ENCODE results near the gene DOCK2. TPM values are rescaled to one million over a fixed set of nuclear protein-coding genes. Genes with fewer than 3 reads are reported as not detected.

The DOCK2 gene
- total RNA-seq, 1 experiment from 2014 or later, result 1.4 TPM

DNA sequence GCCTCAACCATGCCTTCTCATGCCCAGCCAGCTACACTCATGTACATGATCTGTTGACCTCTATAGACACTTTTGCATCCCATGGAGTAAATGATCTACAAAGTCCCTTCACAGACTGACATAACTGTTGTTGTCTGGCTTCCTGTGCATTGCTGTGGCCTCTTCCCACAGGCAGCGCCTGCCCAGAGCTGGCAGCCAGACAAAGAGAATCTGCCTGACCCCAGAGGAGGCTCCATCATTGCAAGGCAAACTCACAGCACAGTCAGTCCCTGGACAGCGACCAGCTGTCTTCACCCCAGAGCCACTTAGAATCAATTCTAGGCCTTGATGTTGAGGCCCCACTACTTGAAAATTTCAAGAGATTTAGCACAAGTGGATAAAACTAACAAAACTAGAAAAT is 277.7 kb downstream of the DOCK2 start:
- Histone ChIP-seq H3K9me3 (ENCODE audit: control insufficient read depth, insufficient read depth, low read depth, low read length) (no peaks in the 10 kb centered on the region), H3K27ac (ENCODE audit: low read length) (no peak overlapping the region), H3K27me3 (ENCODE audit: control insufficient read depth, insufficient read depth, low read length) (no peaks in the 10 kb centered on the region), H3K36me3 (ENCODE audit: control insufficient read depth, insufficient read depth, low read length) (no peaks in the 10 kb centered on the region), H3K4me3 (ENCODE audit: low read depth in 2 of 2, low read length in 2 of 2) (no peak overlapping the region), H3K4me1 (ENCODE audit: control insufficient read depth, insufficient read depth, low read length) (no peaks in the 10 kb centered on the region)
- TF ChIP-seq POLR2AphosphoS5 (IDR thresholded peaks at IDR 0.05; ENCODE audit: low read depth, low read length) (no peak), SIN3A (IDR thresholded peaks at IDR 0.05; ENCODE audit: borderline replicate concordance, insufficient read depth, low read depth, low read length) (no peak), TCF7L2 (IDR thresholded peaks at IDR 0.05; ENCODE audit: low read depth, low read length) (no peak)
- TF ChIP-seq, protein P1, sequence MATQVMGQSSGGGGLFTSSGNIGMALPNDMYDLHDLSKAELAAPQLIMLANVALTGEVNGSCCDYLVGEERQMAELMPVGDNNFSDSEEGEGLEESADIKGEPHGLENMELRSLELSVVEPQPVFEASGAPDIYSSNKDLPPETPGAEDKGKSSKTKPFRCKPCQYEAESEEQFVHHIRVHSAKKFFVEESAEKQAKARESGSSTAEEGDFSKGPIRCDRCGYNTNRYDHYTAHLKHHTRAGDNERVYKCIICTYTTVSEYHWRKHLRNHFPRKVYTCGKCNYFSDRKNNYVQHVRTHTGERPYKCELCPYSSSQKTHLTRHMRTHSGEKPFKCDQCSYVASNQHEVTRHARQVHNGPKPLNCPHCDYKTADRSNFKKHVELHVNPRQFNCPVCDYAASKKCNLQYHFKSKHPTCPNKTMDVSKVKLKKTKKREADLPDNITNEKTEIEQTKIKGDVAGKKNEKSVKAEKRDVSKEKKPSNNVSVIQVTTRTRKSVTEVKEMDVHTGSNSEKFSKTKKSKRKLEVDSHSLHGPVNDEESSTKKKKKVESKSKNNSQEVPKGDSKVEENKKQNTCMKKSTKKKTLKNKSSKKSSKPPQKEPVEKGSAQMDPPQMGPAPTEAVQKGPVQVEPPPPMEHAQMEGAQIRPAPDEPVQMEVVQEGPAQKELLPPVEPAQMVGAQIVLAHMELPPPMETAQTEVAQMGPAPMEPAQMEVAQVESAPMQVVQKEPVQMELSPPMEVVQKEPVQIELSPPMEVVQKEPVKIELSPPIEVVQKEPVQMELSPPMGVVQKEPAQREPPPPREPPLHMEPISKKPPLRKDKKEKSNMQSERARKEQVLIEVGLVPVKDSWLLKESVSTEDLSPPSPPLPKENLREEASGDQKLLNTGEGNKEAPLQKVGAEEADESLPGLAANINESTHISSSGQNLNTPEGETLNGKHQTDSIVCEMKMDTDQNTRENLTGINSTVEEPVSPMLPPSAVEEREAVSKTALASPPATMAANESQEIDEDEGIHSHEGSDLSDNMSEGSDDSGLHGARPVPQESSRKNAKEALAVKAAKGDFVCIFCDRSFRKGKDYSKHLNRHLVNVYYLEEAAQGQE (IDR thresholded peaks at IDR 0.05; ENCODE audit: insufficient read depth in 1 of 2, low read depth in 2 of 2, low read length in 1 of 2), result peak in 1 of 2 experiments; percentile 38; a peak in 1 of 4 replicates
- TF ChIP-seq, protein P2, sequence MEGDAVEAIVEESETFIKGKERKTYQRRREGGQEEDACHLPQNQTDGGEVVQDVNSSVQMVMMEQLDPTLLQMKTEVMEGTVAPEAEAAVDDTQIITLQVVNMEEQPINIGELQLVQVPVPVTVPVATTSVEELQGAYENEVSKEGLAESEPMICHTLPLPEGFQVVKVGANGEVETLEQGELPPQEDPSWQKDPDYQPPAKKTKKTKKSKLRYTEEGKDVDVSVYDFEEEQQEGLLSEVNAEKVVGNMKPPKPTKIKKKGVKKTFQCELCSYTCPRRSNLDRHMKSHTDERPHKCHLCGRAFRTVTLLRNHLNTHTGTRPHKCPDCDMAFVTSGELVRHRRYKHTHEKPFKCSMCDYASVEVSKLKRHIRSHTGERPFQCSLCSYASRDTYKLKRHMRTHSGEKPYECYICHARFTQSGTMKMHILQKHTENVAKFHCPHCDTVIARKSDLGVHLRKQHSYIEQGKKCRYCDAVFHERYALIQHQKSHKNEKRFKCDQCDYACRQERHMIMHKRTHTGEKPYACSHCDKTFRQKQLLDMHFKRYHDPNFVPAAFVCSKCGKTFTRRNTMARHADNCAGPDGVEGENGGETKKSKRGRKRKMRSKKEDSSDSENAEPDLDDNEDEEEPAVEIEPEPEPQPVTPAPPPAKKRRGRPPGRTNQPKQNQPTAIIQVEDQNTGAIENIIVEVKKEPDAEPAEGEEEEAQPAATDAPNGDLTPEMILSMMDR (IDR thresholded peaks at IDR 0.05), result no peak
- POLR2A ChIA-PET, result no interaction called here
- ATAC-seq (no peak), DNase-seq (ENCODE audit: low read depth, low spot score) (no peak)
- CTCF ChIA-PET, result no interaction called here
- BruUV-seq (replicated peaks), result no TSS peak
- intact Hi-C loops (cut with micrococcal nuclease; ENCODE audit: unreplicated experiment), result no loop called here
- in situ Hi-C loops (cut with HindIII; ENCODE audit: low pct_unique_long_range_greater_than_20kb, low sequenced_read_pairs), result no loop called here

DNA sequence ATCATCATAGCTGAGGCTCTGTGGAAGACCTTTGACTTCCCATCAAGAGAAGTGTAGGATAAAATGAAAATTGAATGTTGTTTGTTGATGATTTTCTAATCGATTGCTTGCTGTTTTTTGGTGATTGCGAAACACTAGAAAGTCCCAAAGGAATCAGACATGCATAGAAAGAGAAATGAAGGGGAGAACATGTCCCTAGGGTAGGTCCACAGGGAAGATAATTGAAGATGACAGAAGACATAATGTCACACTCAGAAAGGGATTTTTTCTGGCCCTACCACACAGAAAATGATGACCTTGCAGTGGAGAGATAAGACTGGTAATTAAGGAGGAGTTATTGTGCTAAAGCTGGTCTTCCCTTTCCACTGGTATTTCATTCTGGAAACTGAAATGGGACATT is 280.4 kb downstream of the DOCK2 start:
- intact Hi-C loops (cut with micrococcal nuclease; ENCODE audit: unreplicated experiment) (no loop called here), in situ Hi-C loops (cut with HindIII; ENCODE audit: low pct_unique_long_range_greater_than_20kb, low sequenced_read_pairs) (no loop called here)
- DNase-seq (ENCODE audit: low read depth, low spot score) (no peak), ATAC-seq (no peak)
- CTCF ChIA-PET, result no interaction called here
- Histone ChIP-seq H3K27ac (ENCODE audit: low read length) (no peak overlapping the region), H3K4me3 (ENCODE audit: low read depth in 2 of 2, low read length in 2 of 2) (no peak overlapping the region), H3K9me3 (ENCODE audit: control insufficient read depth, insufficient read depth, low read depth, low read length) (no peaks in the 10 kb centered on the region), H3K27me3 (ENCODE audit: control insufficient read depth, insufficient read depth, low read length) (no peaks in the 10 kb centered on the region), H3K36me3 (ENCODE audit: control insufficient read depth, insufficient read depth, low read length) (no peaks in the 10 kb centered on the region), H3K4me1 (ENCODE audit: control insufficient read depth, insufficient read depth, low read length) (no peaks in the 10 kb centered on the region)
- POLR2A ChIA-PET, result interaction anchor here (0.7 kb wide), 1 partner anchor 9 kb away, joined by 3 read pairs; no protein-coding TSS in a partner anchor
- TF ChIP-seq, protein P2 (IDR thresholded peaks at IDR 0.05), result no peak
- TF ChIP-seq, protein P1 (IDR thresholded peaks at IDR 0.05; ENCODE audit: insufficient read depth in 1 of 2, low read depth in 2 of 2, low read length in 1 of 2), result no peak
- TF ChIP-seq SIN3A (IDR thresholded peaks at IDR 0.05; ENCODE audit: borderline replicate concordance, insufficient read depth, low read depth, low read length) (no peak), POLR2AphosphoS5 (IDR thresholded peaks at IDR 0.05; ENCODE audit: low read depth, low read length) (no peak), TCF7L2 (IDR thresholded peaks at IDR 0.05; ENCODE audit: low read depth, low read length) (no peak)
- no TSS peak for BruUV-seq (replicated peaks)
